SK-N-DZ (cell line): ENCODE measurements around the gene PRKAR1A.

Experiments used
- DNase-seq: peaks from one replicate; pipeline ENCODE4 v3.0.0-alpha.2; 2015; ENCODE audit warnings: low spot score

The PRKAR1A gene

DNA sequence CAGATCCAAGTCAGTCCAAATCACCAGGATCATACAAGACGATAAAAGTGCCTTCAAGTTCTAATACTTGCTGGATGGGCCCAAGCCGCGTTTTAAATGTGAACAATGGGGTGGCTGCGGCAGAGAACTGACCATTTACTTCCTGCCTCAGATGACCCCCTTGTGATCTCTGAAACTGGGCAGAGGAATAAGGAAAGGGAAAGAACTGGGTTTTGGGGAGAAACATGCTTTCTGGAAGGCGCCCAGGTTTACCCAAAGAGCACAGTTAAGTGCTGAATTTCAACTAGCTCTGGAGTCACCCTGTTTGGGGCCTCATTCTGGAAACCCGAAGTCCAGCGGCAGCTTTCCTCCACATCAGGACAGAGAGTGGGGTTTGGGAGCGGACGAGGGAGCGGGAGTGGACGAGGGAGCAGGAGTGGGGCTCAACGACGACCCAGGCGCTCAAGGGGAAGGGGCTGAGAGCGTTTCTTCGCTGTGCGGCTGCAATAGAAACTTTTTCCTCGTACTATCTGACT, 87.4 kb downstream of the PRKAR1A start:
- DNase-seq: no peak

DNA sequence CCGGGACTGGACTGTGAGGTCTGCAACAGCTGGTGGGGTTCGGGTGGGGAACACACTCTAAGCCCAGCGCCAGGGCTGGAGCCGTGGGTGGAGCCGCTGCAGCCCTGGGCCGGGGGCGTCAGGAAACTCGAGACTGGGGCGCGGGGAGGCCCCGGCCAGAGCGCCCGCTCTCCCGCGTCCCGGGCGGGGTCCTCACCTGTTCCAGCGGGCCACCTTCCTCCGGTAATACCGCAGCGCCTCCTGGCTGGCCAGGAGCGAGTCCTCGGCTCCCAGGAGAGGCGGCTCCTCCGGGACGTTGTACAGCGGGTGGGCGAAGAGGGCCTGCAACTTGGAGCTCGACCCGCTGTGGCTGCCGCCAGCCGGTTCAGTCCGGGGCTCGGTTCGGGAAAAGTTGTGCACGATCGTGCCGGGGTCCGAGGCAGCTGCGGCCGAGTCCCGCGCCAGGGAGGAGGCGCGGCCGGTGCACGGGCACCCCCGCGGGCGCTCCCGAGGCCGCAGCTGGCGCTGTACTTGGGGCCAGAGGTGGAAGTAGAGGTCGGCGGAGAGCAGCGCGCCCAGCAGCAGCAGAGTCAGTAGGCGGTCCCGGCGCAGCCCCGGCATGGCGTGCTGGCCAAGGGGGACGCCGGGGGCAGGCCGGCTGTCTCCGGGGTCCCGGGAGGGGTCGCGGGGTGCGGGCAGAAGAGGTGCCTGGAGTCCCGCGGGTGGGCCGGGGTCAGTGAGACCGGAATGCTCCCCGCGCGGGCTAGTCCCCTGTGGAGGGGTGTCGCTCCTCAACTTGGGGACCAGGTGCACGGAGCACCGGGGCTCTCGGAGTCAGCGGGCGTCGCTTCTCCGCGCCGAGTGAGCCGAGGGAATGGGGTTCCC, 88.1 kb downstream of the PRKAR1A start:
- DNase-seq: no peak
